ENCODE results near the gene PEX13.
"Not testable (repeated sequence)": the region's sequence is repeated elsewhere in the genome, so short reads cannot be mapped to it uniquely, and the experiment has no call there.

Gene PEX13

DNA sequence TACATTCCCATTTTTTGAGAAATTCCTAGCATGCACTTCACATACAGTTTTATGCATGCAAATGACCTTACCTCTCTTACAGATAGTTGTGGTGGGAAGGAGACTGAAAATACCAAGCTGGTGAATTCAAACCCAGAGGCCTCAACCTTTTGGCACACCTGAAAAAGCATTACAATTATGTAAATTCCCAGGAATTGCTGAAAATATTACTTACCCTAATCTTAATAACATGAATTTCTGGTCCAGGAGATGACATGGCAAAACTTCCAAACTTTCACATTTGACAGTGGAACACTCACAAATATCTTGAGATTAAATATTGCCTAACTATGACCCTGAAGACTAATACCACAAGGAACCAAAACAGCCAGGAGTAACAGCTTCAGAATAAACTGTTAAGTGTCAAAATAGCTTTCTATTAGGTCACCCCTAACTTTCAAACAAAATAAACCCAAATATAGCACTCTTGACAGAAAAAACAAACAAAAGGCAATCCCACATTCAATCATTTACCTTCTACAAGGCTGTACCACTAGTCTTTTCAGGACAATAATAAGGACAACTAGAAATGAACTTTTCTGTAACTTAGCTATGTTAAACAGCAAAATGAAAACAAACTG, 10.9 kb upstream of the PEX13 start:
- DNase-seq (ENCODE audit: low spot score) = peak; percentile 8

DNA sequence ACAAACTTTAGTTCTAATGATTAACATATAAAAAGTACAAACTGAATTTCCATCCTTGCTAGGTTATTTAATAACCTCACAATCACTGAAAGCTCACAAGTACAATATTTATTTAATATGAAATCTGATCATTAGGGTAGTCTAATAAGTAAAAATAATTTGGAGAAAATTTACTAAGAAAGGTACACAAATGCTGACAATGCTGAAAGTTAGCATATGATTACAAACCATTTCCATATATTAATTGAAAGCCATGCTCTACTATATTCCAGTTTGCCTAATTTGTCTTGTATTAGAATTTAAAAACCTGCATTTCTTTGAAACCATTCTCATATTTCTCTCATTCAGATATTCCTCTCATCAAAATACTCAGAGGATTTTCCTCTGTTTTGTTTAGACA, 8.2 kb upstream of the PEX13 start:
- DNase-seq (ENCODE audit: low spot score) = no peak

DNA sequence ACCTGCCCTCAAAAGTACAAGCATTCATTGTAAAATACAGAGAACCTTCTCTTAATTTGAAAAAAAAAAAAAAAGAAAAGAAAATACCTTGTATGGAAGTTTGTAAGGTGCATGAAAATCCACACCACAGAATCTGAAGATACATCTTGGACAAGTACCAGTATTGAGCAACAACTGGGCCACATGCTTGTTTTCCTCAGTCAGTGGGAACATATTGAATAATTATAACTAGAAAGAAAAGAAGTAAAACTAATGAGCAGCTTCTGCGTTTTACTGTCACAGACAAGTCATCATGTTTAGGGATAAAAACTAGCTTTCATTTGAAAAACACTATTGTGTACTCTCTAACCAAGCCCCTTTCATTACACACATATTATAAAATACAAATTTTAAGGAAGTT, 5.8 kb upstream of the PEX13 start:
- no peak for DNase-seq (ENCODE audit: low spot score)

DNA sequence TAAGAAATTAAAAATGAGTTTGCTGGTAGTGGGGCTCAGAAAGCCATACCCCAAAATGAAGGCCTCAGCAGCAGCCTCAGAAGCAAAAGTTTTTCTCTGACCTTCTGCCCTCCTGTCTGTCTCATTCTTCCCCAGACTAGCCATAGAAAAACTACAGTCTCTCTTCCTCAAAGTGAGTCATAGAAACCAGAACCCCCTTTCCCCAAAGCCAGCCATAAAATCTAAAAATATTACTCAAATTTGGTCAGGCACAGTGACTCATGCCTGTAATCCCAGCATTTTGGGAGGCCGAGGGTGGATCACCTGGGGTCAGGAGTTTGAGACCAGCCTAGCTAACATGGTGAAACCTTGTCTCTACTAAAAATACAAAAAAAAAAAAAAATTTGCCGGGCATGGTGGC, 5.2 kb upstream of the PEX13 start:
- DNase-seq (ENCODE audit: low spot score) = peak; percentile 70

DNA sequence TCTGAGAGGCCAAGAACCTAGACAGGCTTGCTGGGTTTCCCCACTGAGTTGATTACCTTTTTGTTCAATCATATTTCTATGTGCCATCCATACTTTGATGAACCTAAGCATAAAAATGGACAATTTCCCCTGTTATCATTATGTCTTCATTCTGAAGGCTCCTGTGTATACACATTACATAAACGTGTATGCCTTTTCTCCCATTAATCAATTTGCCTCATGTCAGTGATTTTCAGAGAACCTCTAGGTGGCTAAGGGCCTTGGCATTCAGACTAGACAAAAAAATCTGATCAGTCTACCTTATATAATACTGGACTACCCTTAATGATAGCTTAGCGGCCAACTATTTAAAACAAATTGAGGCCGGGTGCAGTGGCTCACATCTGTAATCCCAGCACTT, 4.1 kb upstream of the PEX13 start:
- DNase-seq (ENCODE audit: low spot score) = no peak

DNA sequence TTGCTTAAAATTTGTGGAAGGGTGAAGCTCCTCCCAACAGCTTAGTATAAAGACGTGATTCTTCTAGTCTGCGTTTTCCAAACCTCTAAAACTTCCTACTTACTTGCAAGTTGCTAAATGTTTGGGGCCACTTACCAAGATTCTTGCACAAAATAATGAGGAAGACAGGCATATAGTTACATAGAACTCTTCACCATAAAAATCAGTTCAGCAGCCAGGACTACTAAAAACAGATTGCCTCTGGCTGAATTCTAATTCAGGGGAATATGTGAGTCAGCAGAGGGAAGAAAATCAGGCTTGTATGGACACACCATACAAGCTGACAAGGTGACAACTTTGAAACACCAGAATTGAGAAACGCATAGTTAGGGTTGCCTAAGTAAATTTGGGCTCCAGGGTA, 2.8 kb upstream of the PEX13 start:
- DNase-seq (ENCODE audit: low spot score) = no peak

DNA sequence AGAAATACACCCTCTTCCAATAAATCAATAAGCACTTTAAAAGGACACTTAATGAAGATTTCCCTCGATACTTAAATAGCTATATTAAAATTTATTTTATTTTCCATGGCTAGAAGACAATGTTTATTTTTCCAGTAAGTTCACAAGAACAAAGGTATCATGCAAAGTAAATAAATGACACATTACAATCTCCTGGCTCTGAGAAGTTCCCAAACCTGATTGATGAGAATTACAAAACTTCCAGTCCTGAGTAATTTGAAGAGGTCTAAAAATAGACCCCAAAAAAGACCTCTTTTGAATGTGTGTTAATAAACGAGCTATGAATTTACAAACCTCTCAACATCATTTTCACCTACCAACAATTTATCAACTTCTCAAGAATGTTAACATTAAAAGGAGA, 1.5 kb upstream of the PEX13 start:
- peak; percentile 12 for DNase-seq (ENCODE audit: low spot score)

DNA sequence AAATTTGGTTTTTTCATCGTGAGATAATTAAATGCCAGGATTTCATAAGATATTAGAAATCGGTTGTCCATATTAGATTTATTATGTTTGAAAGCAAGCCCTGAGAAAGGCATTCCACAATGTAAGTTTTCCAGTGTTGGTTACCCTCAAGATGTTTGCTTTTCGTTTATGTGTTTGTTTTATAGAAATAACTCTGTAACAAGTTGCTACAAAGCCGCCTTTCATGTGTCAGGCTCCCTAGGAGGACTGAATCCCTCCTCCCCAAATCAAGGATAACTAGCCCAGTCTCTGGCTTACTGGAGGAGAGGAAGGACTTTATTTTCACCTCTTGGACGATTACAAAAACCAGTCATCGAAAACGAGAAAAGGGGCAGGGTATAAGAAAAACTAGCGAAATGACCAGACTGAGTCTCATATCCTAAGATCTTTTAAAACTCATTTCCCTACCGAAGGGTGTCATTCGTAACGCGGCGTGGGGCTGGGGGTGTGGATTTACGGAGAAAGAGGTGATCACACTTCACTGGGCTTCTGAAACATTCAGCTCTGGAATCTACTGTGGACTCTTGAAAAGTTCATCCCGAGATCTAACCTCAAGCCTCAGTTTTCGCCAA, 1.0 kb upstream of the PEX13 start:
- DNase-seq (ENCODE audit: low spot score) = no peak

DNA sequence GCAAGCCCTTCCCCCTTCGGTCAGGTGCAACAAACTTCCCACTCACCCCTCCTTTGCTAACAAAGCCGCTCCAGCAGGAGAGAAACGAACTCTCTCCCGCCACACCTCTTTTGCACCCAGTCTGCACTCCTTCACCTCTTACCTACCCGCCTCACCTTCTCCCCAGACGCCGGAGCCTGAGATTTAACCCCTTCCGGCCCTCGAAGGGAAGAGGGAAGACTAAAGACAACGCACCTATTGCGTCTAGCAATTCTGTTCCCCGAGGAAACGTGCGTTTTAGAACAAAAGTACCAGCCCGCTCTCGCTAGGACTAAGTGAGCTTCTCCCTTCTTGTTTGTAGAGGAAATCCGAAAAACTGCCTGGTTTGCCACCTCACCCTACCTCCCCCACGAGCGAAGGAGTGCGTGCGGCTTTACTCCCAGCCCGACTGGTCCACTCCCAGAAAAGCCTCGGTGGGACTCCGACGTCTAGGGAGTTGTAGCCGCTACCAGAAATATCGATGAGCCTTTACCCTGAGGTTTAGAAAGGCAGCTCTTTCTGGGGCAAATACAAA, 441 bp upstream of the PEX13 start:
- peak; percentile 90 for DNase-seq (ENCODE audit: low spot score)

DNA sequence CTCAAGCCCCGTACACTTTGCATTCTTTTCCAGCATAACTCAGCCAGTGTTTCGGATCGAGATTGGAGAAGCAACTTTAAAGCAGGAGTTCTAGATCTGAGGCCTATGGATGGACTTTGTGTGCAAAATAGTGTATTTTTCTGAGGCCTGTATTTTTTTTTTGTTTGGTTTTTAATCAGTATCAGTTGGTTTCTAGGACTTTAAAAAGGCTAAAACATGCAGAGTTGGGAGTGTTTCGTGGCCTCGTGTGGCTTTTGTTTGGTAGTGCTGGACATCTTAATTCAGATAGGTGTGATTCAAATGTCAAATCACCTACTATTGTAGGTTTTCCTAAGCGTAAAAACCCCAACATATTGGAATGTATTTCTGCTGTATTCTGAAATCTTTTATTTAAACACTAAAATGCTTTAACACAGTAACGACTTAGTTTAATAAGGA, 817 bp downstream of the PEX13 start:
- no peak for DNase-seq (ENCODE audit: low spot score)

DNA sequence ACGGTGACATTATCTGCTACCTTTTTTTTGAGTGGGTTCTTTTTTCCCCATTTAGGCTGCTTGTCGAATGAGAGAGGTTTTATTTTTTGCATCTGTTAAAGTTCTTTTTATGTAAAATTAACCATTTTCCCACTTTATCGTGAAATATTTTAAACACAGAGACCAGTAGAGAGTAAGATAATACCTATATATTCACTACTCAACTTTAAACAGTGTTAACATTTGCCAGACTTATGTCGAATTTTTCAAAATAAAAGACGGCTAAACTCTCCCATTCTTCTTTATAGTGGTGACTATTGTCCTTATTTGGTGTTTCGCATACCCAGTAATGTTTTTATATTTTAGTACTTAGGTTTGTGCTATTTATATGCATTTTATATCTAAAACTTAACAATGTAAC, 1.3 kb downstream of the PEX13 start:
- DNase-seq (ENCODE audit: low spot score) = no peak

DNA sequence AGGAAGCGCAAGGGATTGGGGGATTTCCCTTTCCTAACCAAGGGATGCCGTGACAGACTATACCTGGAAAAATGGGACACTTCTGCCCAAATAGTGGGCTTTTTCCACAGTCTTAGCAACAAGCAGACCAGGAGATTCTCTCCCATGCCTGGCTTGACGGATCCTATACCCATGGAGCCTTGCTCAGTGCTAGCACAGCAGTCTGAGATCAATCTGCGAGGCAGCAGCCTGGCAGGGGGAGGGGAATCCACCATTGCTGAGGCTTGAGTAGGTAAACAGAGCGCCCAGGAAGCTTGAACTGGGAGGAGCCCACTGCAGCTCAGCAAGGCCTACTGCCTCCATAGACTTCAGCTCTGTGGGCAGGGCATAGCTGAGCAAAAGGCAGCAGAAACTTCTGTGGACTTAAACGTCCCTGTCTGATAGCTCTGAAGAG, 3.7 kb downstream of the PEX13 start:
- DNase-seq (ENCODE audit: low spot score) = no peak

DNA sequence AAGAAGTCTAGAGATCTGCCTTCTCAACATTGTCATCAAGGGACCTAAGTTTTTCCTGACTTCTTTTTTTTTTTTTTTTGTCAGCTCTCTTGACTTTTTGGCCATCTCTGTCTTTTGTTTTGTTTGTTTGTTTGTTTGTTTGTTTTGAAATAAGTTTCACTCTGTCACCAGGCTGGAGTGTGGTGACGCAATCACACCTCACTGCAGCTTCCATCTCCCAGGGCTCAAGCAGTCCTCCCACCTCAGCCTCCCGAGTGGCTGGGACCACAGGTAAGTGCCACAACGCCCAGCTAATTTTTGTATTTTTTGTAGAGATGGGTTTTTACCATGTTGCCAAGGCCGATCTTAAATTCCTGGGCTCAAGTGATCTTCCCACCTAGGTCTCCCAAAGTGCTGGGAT, 6.2 kb downstream of the PEX13 start:
- no peak for DNase-seq (ENCODE audit: low spot score)

DNA sequence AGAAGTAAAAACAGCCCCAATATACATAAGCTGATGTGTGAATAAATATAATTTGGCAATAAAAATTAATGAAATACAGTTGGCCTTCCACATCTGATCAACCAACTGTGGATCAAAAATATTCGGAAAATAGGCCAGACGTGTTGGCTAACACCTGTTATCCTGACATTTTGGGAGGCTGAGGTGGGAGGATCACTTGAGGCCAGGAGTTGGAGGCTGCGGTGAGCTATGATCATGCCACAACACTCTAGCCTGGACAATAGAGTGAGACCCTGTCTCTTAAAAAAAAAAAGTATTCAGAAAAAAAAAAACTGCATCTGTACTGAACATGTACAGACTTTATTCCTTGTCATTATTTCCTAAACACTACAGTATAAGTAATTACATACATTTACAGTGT, 12.0 kb downstream of the PEX13 start:
- no peak for DNase-seq (ENCODE audit: low spot score)

DNA sequence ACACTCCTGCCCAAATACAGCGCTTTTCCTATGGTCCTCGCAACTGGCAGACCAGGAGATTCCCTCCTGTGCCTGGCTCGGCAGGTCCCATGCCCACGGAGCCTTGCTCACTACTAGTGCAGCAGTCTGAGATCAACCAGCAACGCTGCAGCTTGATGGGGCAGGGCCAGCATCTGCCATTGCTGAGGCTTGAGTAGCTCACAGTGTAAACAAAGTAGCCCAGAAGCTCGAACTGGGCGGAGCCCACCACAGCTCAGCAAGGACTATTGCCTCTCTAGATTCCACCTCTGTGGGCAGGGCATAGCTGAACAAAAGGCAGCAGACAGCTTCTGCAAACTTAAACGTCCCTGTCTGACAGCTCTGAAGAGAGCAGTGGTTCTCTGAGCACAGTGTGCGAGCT, 17.1 kb downstream of the PEX13 start:
- not testable (repeated sequence) for DNase-seq (ENCODE audit: low spot score)

DNA sequence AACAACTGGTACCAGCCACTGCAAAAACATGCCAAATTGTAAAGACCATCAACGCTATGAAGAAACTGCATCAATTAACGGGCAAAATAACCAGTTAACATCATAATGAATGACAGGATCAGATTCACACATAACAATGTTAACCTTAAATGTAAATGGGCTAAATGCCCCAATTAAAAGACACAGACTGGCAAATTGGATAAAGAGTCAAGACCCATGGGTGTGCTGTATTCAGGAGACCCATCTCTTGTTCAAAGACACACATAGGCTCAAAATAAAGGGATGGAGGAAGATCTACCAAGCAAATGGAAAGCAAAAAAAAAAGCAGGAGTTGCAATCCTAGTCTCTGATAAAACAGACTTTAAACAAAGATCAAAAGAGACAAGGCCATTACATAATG, 19.1 kb downstream of the PEX13 start:
- DNase-seq (ENCODE audit: low spot score) = not testable (repeated sequence)

DNA sequence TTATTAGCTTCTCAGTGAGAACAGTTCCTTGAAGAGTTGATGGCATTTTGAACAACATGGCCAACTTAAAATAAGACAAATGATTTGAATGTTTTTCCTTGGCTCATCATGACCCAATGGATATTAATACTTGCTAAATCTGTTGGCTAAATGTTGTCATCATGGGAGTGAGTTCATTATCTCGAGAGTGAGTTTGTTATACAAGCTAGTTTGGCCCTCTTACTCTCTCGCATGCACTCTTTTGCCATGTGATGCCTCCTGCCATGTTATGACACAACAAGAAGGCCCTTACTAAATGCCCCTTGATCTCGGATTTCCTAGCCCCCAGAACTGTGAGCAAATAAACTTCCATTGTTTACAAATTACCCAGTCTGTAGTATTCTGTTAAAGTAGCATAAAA, 25.3 kb downstream of the PEX13 start:
- no peak for DNase-seq (ENCODE audit: low spot score)

DNA sequence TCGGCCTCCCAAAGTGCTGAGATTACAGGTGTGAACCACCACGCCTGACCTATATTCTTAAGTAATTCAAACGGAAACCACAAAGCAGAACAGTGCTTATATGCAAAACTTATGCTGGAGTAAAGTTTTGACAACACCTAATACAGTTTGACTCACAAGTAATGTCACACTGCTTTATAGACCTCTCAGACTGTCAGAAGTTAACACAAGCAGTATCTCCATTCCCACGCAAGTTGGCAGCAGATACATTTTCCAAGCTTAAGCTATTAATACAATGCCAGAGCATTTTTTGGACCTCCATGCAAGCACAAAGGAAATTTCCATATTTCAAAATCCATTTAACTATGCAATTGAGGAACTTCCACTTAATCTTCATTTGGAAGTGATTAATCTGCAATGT, 27.1 kb downstream of the PEX13 start:
- DNase-seq (ENCODE audit: low spot score) = no peak

DNA sequence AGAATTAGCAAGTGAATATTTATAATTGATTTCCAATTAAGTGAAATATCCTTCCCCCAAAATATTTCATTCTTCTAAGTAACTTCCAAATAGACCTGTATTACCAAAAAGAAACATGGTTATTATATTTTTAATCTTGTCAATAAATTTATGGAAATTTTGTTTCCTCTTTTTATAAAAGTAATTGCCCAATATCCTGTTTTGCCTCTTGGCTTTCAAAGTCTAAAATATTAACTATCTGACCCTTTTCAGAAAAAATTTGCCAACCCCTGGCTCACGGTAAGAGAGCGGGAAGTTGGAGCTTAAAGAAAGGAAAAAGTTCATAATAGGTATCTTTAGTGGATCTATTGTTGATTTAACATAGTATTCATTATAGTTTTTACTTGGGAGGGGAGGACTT, 27.7 kb downstream of the PEX13 start:
- DNase-seq (ENCODE audit: low spot score) = no peak

DNA sequence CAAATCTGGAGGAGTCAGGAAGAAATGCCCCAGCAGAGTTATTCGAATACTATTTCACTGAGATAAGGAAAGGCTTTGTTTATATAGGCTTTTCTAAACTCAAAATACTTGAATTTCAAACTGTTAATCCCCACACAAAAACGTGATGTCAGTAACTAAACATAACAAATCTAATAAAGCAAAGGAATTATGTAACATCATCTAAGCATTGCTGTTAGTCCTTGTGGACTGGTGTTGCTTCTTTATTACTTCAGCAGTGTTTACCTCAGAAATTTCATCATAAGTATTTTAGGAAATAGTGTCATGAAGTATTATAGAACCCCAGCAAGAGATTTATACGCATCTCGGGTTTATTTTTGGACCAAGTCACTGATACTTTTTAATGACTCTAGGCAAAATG, 28.5 kb downstream of the PEX13 start:
- no peak for DNase-seq (ENCODE audit: low spot score)

DNA sequence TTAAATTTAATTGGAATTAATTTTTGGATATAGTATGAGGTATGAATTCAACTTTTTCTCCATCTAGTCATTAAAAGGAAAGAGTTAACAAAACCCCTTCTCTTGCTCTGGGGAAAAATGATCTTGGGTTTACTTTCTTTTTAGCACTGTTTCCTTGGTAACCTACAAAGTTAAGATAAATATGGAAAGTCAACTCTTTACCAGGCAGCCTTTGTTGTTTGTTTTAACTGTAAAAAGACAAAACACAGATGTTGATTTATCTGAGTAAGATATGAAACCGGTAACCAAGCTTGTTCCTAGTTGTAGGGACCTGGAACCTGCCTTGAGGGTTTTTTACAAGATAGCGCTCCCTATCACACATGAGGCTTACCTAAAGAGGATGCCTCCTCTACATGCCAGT, 38.0 kb downstream of the PEX13 start:
- no peak for DNase-seq (ENCODE audit: low spot score)

DNA sequence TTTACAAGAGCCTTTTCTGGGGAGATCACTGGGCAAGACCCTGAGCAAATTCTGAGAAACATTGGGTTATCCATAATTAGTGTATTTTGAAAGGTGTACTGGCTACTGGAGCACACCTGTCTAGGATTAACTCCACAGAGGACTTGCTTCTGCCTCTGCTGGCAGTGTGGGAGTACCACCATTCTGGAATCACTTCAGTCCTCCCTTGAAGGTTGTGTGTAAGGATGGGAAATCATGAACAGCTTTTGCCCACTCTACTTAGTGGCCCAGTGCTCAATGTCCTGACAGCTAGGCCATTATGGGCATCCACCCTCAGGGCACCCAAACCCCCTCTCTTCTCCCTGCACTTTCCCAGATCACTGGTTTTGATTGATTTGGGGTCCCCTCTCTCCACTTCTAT, 40.0 kb downstream of the PEX13 start:
- no peak for DNase-seq (ENCODE audit: low spot score)

DNA sequence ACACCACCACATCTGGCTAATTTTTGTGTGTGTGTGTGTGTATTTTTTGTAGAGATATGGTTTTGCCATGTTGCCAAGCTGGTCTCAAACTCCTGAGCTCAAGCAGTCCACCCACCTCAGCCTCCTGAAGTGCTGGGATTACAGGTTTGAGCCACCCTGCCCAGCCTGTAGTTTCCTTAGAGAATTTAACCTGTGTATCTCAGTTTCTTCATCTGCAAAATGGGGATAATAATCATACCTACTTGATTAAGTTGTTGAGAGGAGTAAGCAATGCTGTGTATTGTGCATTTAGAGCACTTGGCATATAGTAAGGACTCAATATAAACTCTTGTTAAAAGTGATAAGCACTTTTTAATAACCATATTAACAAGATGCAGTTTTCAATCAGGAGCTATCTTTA, 41.9 kb downstream of the PEX13 start:
- DNase-seq (ENCODE audit: low spot score) = no peak
